Measurements from ENCODE around the gene FGF22.
"Not testable (repeated sequence)": the region's sequence is repeated elsewhere in the genome, so short reads cannot be mapped to it uniquely, and the experiment has no call there.

Gene FGF22

GRCh38 chr19:639253-640160, at the start of gene FGF22:
TSS of gene FGF22 (plus strand) at chr19:639879. CDS start at chr19:639926, 47 bp downstream.
- peak; percentile 93 for DNase-seq (ENCODE audit: low read depth)

DNA sequence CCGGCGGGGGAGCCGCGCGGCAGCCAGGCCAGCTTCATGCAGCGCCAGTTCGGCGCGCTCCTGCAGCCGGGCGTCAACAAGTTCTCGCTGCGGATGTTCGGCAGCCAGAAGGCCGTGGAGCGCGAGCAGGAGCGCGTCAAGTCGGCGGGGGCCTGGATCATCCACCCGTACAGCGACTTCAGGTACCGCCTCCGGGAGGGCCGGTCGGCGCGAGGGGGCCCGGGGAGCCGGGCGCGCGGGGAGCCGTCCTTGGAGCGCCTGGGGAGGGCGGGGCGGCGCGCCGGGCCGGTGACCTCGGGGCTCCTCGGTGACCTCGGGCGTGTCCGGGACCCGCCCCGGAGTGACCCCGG, 49.3 kb upstream of the FGF22 start:
- DNase-seq (ENCODE audit: low read depth), result no peak

- no peak for DNase-seq (ENCODE audit: low read depth)
Observed at GRCh38 chr19:590750-591098, 49.0 kb upstream of the FGF22 start.

- no peak for DNase-seq (ENCODE audit: low read depth)
Observed at GRCh38 chr19:591099-591958, 48.4 kb upstream of the FGF22 start.

- no peak for DNase-seq (ENCODE audit: low read depth)
Observed at GRCh38 chr19:592101-592500, 47.6 kb upstream of the FGF22 start.

DNA sequence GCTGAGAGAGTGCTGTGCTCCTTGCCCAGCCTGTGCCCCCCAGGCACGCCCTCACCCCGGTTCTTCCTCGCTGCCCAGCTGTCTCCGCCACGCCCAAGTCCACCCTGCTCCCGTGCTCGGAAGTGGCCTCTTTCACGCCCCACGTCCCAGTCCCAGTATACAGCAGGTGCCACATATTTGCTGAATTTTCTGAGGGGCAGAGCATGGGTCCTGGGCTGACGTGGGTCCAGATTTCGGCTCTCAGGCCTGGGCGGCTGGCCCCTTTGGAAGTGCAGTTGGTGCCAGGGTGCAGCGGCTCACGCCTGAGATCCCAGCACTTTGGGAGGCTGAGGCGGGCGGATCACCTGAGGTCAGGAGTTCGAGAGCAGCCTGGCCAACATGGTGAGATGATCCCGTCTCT, 46.6 kb upstream of the FGF22 start:
- DNase-seq (ENCODE audit: low read depth), result no peak

DNA sequence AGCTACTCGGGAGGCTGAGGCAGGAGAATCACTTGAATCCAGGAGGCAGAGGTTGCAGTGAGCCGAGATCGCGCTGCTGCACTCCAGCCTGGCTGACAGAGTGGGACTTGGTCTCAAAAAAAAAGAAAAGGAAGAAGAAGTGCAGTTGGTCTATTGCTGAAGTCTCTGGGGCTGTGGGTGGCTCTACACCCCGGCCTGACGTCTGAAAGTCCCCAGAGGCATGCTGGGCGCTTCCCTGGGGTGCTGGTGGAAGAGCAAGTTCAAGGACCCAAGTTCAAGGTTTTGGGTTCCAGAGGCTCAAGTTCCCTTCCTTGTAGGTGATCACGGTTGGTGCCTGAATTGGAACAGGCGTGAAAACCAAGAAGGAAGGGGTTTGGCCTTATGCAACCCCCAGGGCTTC, 46.2 kb upstream of the FGF22 start:
- DNase-seq (ENCODE audit: low read depth), result no peak

- DNase-seq (ENCODE audit: low read depth), result no peak
Observed at GRCh38 chr19:594265-594870, 45.3 kb upstream of the FGF22 start.

- DNase-seq (ENCODE audit: low read depth), result no peak
Observed at GRCh38 chr19:595326-596262, 44.1 kb upstream of the FGF22 start.

DNA sequence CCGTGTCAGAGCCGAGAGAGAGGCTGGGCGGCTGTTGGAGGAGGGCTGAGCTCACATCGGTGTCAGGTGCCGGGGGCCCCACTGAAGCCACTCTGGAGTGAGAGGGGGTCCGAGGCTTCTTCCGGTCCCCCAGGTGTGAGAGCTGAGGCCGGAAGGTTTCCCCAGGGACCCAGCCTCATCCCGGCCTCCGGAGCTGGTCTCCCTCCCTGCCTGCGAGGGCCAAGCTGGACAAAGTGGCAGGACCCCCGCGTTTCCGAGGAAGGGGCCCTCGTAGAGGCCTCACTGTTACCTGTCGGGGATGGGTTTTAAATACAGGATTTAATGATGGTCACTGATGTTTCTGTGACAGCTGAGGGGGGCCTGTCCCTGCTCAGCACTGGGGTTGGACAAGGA, 43.4 kb upstream of the FGF22 start:
- DNase-seq (ENCODE audit: low read depth), result no peak

GRCh38 chr19:597406-598315, 42.0 kb upstream of the FGF22 start:
- DNase-seq (ENCODE audit: low read depth), result no peak

- no peak for DNase-seq (ENCODE audit: low read depth)
Observed at GRCh38 chr19:601310-601709, 38.4 kb upstream of the FGF22 start.

GRCh38 chr19:601790-602189, 37.9 kb upstream of the FGF22 start:
- no peak for DNase-seq (ENCODE audit: low read depth)

DNA sequence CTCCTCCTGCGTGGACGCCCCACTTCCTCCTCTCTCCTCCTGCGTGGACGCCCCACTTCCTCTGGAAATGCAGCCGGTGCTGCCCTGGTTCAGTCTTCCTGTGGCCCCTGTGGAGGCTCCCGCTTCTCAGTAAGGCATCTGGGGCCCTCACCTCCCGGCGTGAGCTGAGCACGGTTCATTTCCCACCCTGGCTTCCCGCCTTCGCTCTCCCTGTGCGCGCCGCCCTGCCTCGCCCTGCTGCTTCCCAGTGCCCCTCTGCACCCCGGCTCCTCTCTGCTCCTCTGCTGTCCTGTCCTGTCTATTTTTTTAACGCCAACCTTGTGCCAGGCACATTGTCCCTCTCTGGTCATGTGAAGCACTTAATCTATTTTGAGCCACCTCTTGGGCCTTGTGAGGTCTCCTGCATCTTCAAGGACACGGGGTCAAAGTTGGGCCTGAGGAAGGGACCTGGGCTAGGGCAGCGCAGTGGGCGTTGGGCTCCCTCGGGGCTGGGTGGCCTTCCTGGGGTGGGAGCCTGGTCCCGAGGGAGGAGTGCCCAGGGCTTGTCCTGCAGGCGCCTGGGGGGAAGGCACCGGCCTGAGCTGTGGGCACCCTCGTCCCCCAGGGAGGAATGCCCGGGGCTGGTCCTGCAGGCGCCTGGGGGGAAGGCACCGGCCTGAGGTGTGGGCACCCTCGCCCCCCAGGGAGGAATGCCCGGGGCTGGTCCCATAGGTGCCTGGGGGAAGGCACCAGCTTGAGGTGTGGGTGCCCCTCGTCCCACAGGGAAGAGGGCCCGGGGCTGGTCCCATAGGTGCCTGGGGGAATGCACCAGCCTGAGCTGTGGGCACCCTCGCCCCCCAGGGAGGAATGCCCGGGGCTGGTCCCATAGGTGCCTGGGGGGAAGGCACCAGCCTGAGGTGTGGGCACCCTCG, 37.0 kb upstream of the FGF22 start:
- no peak for DNase-seq (ENCODE audit: low read depth)

GRCh38 chr19:603302-603639, 36.4 kb upstream of the FGF22 start:
- DNase-seq (ENCODE audit: low read depth), result not testable (repeated sequence)

- DNase-seq (ENCODE audit: low read depth), result not testable (repeated sequence)
Observed at GRCh38 chr19:603779-604178, 35.9 kb upstream of the FGF22 start.

GRCh38 chr19:604355-604754, 35.3 kb upstream of the FGF22 start:
- no peak for DNase-seq (ENCODE audit: low read depth)

DNA sequence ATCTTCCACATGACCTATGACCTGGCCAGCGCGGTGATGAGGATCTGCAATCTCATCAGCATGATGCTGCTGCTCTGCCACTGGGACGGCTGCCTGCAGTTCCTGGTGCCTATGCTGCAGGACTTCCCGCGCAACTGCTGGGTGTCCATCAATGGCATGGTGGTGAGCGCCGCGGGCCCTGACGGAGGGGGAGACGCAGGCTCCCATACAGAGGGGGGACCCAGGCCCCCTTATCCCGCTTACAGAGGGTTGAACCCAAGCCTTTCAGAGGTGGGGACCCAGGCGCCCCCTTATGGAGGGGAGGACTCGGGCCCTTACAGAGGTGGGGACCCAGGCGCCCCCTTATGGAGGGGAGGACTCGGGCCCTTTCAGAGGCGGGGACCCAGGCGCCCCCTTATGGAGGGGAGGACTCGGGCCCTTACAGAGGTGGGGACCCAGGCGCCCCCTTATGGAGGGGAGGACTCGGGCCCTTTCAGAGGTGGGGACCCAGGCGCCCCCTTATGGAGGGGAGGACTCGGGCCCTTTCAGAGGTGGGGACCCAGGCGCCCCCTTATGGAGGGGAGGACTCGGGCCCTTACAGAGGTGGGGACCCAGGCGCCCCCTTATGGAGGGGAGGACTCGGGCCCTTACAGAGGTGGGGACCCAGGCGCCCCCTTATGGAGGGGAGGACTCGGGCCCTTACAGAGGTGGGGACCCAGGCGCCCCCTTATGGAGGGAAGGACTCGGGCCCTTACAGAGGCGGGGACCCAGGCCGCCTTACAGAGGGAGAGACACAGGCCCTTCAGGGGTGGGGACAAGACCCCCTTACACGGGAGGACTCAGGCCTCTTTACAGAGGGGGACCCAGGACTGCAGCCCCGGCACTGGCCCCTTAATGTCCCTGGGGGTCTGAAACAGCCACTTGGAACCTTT, 34.4 kb upstream of the FGF22 start:
- DNase-seq (ENCODE audit: low read depth), result not testable (repeated sequence)
